ENCODE results near the gene RASGEF1B. TPM values are rescaled to one million over a fixed set of nuclear protein-coding genes. Genes with fewer than 3 reads are reported as not detected.

Gene RASGEF1B
- total RNA-seq, 1 experiment from 2014 or later = 7.5 TPM

DNA sequence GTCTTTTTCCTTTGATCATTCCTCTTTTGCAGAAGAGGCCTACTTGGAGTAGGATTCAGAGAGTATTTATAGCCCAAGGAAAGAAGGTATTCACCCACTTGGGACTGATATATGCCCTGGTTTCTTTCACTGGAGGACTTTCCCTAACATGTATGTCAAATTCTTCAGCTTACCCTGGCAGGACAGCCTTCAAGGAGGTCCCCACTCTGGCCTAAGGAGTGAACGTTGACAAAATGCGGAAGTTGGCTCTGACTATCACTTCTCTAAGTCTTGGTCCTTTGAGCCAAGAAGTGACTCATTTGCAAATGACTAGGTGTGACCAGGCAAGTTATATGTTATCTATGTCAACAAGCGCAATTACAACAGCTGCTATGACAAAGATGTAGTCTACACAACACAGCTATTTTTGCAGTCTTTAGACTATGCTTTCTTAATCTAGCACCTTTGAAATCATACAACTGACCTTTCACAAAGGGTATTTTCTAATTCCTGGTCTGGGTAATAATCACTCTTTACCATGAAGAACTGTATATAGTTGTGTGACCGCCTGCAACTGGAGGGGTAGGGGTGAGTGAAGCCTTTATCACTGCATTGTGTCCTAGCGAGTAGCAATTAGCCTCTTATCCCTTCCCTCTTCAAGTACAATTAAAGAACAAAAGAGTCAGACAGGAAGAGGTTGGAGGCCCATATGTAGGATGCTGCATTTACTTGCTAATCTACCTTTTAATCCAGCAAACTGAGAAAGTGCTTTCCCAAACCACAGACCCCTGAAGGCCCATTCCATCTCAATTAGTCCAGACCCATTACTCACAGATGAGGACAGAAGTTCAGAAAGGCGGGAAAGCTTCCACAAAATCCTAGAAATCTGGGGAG is 50.1 kb downstream of the RASGEF1B start:
- no peaks in the 10 kb centered on the region; the same call in 1 of the 2 replicates for H3K27me3 Mint-ChIP-seq (ENCODE audit: low read depth)
- no peak for DNase-seq
- H4K91ac ChIP-seq (ENCODE audit: insufficient read length, low read depth, low read length) = no peak overlapping the region
- H3K4me1 ChIP-seq (ENCODE audit: insufficient read depth, low read length) = peaks cover 12% of the 10 kb centered on the region; the same call in 1 of the 2 replicates
- H2BK12ac ChIP-seq (ENCODE audit: insufficient read length, low read depth, low read length) = no peak overlapping the region
- no peak overlapping the region for H4K5ac ChIP-seq (ENCODE audit: insufficient read length, low read depth, low read length)
- H3K9ac ChIP-seq (ENCODE audit: extremely low read depth, insufficient read length, low read length) = no peak overlapping the region
- no peaks in the 10 kb centered on the region; a peak in 1 of 5 replicates for H3K9me3 Mint-ChIP-seq
- no peak overlapping the region for H2AFZ ChIP-seq (ENCODE audit: low read length)
- H3K4me2 ChIP-seq (ENCODE audit: insufficient read depth, insufficient read length, low read length) = no peak overlapping the region
- no peak overlapping the region for H2AK5ac ChIP-seq (ENCODE audit: insufficient read length, low read length)
- no peak overlapping the region for H3K27ac ChIP-seq (ENCODE audit: insufficient read length, low read depth, low read length)
- no peak overlapping the region for H2BK120ac ChIP-seq (ENCODE audit: low read depth, low read length, poor library complexity, severe bottlenecking)
- H3K18ac ChIP-seq (ENCODE audit: insufficient read length, low read depth, low read length) = no peak overlapping the region
- no peak overlapping the region; a peak in 1 of 5 replicates for H3K4me3 Mint-ChIP-seq
- no peaks in the 10 kb centered on the region for H3K79me1 ChIP-seq (ENCODE audit: insufficient read depth, low read depth, low read length, poor library complexity, severe bottlenecking)
- no peaks in the 10 kb centered on the region for H3K27me3 ChIP-seq (ENCODE audit: insufficient read depth, low read length)
- peaks cover 73 to 74% of the 10 kb centered on the region in 2 experiments for H3K4me1 Mint-ChIP-seq
- no peak overlapping the region for H3K23ac ChIP-seq (ENCODE audit: insufficient read length, low read depth, low read length)
- H2BK20ac ChIP-seq (ENCODE audit: low read depth, low read length, poor library complexity, severe bottlenecking) = no peak overlapping the region
- no peak overlapping the region for H2BK15ac ChIP-seq (ENCODE audit: low read depth, low read length)
- TF ChIP-seq, protein P1, sequence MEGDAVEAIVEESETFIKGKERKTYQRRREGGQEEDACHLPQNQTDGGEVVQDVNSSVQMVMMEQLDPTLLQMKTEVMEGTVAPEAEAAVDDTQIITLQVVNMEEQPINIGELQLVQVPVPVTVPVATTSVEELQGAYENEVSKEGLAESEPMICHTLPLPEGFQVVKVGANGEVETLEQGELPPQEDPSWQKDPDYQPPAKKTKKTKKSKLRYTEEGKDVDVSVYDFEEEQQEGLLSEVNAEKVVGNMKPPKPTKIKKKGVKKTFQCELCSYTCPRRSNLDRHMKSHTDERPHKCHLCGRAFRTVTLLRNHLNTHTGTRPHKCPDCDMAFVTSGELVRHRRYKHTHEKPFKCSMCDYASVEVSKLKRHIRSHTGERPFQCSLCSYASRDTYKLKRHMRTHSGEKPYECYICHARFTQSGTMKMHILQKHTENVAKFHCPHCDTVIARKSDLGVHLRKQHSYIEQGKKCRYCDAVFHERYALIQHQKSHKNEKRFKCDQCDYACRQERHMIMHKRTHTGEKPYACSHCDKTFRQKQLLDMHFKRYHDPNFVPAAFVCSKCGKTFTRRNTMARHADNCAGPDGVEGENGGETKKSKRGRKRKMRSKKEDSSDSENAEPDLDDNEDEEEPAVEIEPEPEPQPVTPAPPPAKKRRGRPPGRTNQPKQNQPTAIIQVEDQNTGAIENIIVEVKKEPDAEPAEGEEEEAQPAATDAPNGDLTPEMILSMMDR (conservative IDR thresholded peaks at IDR 0.05) = no peak
- peak overlapping the region in 2 of 3 experiments; percentile 15 to 89; a peak in 4 of 7 replicates for H3K27ac Mint-ChIP-seq
- no peak overlapping the region for H3T11ph ChIP-seq (ENCODE audit: low read length)
- no peaks in the 10 kb centered on the region; a peak in 1 of 7 replicates for H3K36me3 Mint-ChIP-seq (ENCODE audit: insufficient read depth in 1 of 3, low read depth in 3 of 3)
- H3K23me2 ChIP-seq (ENCODE audit: insufficient read length, low read depth, low read length, poor library complexity, severe bottlenecking) = no peaks in the 10 kb centered on the region
- H3K4ac ChIP-seq (ENCODE audit: low read depth, low read length) = no peak overlapping the region
- no peaks in the 10 kb centered on the region for H4K20me1 ChIP-seq (ENCODE audit: control insufficient read depth, insufficient read depth, insufficient read length)
- H3K56ac ChIP-seq (ENCODE audit: insufficient read length, low read depth, low read length) = no peak overlapping the region
- H3K9me3 ChIP-seq (ENCODE audit: control insufficient read depth, low read depth, low read length) = no peaks in the 10 kb centered on the region
- H3K14ac ChIP-seq (ENCODE audit: insufficient read depth, low read length) = no peak overlapping the region
- H4K8ac ChIP-seq (replicated peaks; ENCODE audit: insufficient read length, low read depth, low read length) = no peak overlapping the region
- no peaks in the 10 kb centered on the region for H3K79me2 ChIP-seq (ENCODE audit: insufficient read depth, low read length)
- H2BK5ac ChIP-seq (ENCODE audit: insufficient read length, low read length) = no peak overlapping the region
- no CpG with 5 or more reads among the region's 6 CpGs for WGBS (ENCODE audit: extremely low coverage, insufficient read length, low lambda C conversion rate)

Data from H9 (cell line).